UCSD-AML1 (cell line): ENCODE data around the gene RBM4.
A peak's percentile ranks its signal among the peaks of the same experiment; 100 is the strongest.
"Not testable (repeated sequence)": the region's sequence is repeated elsewhere in the genome, so short reads cannot be mapped to it uniquely, and the experiment has no call there.

Experiments
- DNase-seq: peaks from one replicate; lab custom pipeline; 2025; ENCODE audit not compliant: unreplicated experiment; lab: John Stamatoyannopoulos, UW

Gene RBM4

GRCh38 chr11:66638177-66639065 is at the start of gene RBM4:
TSS of gene RBM4 (plus strand) at chr11:66638703. CDS start at chr11:66639712, 1,009 bp downstream.
- peak; percentile 96 for DNase-seq

DNA sequence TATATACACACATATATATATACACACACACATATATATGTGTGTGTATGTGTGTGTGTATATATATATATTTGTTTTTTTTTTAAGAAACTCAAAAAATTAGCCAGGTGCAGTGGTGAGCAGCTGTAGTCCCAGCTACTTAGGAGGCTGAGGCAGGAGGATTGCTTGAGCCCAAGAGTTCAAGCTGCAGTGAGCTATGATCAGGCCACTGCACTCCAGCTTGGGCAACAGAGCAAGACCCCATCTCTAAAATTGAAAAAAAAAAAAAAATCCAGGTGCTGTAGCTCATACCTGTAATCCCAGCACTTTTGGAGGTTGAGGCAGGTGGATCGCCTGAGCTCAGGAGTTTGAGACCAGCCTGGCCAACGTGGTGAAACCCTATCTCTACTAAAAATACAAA is 49.2 kb upstream of the RBM4 start:
- not testable (repeated sequence) for DNase-seq

- no peak for DNase-seq
These were observed 48.4 kb upstream of the RBM4 start for GRCh38 chr11:66589996-66590675.

- no peak for DNase-seq
These were observed 47.3 kb upstream of the RBM4 start for GRCh38 chr11:66591175-66591574.

DNA sequence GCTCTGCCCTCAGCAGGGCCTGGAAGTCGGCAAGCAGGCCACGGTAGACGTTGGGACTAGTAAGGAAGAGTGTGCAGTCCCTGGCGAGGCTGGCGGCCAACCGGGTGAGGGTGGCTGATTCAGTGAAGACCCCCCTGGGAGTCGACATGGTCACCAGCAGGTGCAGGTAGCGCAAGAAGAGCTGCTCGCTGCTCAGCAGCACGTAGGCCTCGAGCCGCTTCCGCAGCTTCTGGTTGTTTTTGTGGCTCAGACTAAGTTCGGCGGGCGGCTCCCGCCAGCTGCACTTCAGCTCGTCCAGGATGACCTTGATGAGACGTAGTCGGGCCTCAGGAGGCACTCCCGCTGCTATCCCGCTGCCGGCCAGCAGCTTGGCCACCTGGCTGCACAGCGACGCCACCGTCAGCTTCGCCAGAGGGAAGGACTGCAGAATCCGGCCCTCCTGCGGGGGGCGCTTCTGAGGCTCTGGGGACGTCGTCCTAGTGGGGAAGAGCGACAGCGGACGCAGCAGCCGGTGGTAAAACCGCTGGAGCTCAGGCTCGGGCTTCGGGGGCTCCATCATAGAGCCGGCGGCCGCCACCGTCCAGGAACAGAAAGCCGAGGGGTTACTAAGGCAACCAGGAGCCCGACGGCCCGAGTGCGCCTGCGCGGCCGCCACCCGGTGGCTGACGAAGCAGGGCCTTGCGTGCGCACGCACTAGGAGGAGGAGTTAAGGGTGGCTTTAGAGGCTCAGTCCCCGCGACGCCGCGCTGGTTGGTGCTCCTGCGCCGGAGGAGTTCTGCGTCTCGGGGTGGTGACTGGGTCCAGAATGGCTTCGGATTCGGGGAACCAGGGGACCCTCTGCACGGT is 45.8 kb upstream of the RBM4 start, which contains the start of the genes CCDC87 and CCS:
Gene CCDC87 (minus strand): TSS at position 607 of the 846 bp plus-strand sequence. CDS start 48 bp downstream, at position 559.
Gene CCS (plus strand): TSS at position 729 of the 846 bp plus-strand sequence. CDS start 77 bp downstream, at position 806.
- peak; percentile 96 for DNase-seq

DNA sequence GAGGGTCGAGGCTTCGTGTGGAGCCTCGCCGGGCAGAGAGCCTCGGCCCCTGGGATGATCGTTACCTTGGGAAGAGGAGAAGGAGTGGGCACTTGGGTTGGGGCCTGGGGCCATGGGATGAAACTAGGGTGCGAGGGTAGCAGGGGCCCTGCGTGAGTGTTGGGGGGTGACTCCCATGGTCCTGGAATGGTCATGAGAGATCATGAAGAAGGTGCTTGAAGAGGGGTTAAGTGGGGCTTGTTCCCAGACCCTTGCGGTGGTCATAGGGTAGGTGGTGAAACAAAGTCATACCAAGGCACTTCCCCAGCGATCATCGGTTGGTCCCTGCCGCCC is 45.2 kb upstream of the RBM4 start:
- no peak for DNase-seq

DNA sequence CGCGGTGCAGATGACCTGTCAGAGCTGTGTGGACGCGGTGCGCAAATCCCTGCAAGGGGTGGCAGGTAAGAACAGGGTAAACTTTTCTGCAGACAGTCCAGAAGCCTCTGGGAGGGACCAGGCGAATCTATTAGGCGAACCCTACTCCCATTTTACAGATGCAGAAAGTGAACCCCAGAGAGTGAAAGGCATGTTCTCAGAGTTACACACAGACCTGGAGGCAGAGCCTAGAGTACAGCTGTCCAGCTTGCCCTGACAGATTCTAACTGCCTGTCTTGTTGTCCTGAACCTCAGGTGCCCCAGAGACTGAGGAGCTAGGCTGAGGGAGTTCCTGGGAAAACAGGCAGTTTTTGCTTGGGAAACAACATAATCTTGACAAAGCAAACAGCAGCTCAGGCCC is 44.9 kb upstream of the RBM4 start:
- no peak for DNase-seq

DNA sequence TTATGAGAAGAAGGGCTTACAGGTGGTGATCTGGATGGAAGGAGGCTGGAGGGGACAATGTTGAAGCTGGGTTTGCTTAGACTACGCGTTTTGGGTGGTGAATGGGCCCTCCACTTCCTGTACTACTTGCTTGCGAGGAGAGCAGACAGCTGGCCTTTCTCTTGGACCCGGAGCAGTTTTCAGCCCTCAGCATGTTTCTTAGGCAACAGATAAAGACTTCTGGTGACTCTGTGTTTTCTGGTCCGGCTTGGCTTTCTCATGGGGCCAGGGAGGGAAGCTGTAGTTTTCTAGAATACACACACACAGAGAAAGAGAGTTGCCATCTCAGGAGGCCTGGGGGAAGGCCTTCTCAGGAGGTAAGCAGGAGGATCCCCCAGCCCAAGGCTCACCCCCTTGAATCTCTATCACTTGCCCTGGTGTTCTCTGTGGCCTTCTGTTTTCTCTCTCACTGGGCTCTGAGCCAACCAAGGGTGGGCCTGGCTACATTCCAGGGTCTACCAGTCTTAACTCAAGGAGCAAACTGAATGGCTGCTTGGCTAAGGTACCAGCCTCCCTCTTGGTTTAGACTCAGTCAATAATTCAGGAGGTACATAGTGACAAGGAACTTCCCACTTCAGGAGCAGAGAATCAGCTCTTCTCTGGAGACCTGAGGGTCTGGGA is 43.1 kb upstream of the RBM4 start:
- DNase-seq = no peak

GRCh38 chr11:66598993-66599392 is 39.5 kb upstream of the RBM4 start:
- DNase-seq = no peak

DNA sequence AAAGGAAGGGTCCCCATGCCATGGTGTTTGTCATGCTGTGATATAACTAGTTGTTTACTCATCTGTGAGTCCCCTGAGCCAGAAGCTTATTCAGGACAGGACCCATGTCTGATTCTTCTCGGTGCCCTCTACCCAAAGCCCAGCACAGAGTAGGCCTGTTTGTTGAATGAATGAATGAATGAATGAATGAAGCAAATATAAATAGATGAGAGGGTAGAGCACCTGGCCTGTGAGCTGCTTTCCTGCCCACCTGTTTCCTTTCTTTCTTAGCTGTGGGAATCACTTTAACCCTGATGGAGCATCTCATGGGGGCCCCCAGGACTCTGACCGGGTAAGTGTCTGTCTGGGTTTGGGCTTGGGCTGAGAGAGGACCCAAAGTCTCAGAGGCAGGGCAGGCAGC is 38.3 kb upstream of the RBM4 start:
- no peak for DNase-seq

- DNase-seq = no peak
These were observed 37.8 kb upstream of the RBM4 start for GRCh38 chr11:66600631-66601233.

GRCh38 chr11:66603072-66603471 is 35.4 kb upstream of the RBM4 start:
- no peak for DNase-seq

GRCh38 chr11:66604155-66604554 is 34.3 kb upstream of the RBM4 start:
- DNase-seq = no peak

GRCh38 chr11:66606608-66607007 is 31.9 kb upstream of the RBM4 start:
- not testable (repeated sequence) for DNase-seq

GRCh38 chr11:66607126-66607834 is 31.2 kb upstream of the RBM4 start:
- DNase-seq = no peak

- no peak for DNase-seq
These were observed 28.5 kb upstream of the RBM4 start for GRCh38 chr11:66609721-66610617.

DNA sequence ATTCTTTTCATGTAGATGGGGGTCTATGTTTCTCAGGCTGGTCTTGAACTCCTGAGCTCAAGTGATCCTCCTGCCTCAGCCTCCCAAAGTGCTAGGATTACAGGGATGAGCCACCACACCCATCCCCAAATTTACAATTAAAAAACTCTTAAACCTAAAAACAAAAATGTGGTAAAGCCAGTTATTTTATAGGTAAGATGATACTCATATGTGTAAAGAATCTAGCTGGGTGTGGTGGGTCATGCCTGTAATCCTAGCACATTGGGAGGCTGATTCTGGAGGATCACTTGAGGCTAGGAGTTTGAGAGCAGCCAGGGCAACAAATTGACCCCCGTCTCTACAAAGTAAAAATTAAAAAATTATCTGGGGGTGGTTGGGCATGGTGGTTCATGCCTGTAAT is 26.0 kb upstream of the RBM4 start:
- no peak for DNase-seq

GRCh38 chr11:66614073-66614472 is 24.4 kb upstream of the RBM4 start:
- DNase-seq = no peak
